22Rv1 (cell line): Measurements from ENCODE around the gene SEH1L.

ENCODE experiments used
- ZFX ChIP-seq: fragments of 450-650 bp; IDR thresholded peaks from 2 replicates; pipeline ENCODE4 v1.6.1; 2017; ENCODE audit warnings: antibody characterized with exemption, borderline replicate concordance
- TF ChIP-seq, protein P1 (sequence below): fragments of 450-650 bp; IDR thresholded peaks from 2 replicates; pipeline ENCODE4 v1.5.1; 2017; ENCODE audit warnings: mild to moderate bottlenecking

DNA sequence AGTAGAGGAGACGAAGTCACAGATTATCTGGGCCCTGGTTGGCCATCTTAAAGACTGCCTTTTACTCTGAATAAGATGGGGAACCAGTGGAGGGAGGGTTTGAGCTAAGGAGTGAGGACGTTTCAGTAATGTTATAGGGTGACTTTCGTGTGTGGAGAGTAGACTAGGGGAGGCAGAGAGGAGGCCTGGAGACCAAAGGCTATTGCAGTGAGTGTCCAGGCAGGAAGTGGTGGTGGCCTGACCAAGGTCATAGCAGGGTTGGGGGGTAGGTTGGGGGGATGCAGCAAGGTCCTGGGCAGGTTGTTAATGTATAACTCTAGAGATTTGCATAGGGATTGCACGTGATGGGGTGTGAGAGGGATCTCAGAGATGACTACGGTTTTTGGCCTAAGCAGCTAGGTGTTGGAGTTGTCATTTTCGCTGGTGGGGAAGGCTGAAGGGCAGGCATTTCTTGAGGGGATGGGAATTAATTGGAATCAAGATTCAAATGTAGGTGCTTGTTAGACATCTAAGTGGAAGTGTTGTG is 48.2 kb downstream of the SEH1L start:
- TF ChIP-seq, protein P1, sequence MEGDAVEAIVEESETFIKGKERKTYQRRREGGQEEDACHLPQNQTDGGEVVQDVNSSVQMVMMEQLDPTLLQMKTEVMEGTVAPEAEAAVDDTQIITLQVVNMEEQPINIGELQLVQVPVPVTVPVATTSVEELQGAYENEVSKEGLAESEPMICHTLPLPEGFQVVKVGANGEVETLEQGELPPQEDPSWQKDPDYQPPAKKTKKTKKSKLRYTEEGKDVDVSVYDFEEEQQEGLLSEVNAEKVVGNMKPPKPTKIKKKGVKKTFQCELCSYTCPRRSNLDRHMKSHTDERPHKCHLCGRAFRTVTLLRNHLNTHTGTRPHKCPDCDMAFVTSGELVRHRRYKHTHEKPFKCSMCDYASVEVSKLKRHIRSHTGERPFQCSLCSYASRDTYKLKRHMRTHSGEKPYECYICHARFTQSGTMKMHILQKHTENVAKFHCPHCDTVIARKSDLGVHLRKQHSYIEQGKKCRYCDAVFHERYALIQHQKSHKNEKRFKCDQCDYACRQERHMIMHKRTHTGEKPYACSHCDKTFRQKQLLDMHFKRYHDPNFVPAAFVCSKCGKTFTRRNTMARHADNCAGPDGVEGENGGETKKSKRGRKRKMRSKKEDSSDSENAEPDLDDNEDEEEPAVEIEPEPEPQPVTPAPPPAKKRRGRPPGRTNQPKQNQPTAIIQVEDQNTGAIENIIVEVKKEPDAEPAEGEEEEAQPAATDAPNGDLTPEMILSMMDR = no peak
- no peak for TF ChIP-seq ZFX
